Neural cell (in vitro differentiated cells): Measurements from ENCODE around the gene RAB15. TPM values are rescaled to one million over a fixed set of nuclear protein-coding genes. Genes with fewer than 3 reads are reported as not detected.

Experiments used
- H2AFZ ChIP-seq: fragments of 200-600, 300-800 bp; sonication (generic), shearing (Covaris generic); 2 replicates; pipeline ENCODE4 v1.6.0; 2014; ENCODE audit warnings: low read depth, mild to moderate bottlenecking, antibody characterized with exemption, low read length, moderate library complexity
- H3F3A ChIP-seq: fragments of 200-600 bp; shearing (Covaris generic); 2 replicates; pipeline ENCODE4 v1.6.1; 2016; ENCODE audit warnings: mild to moderate bottlenecking, moderate library complexity, mixed read lengths, antibody characterized with exemption, low read length; ENCODE audit not compliant: insufficient read depth, poor library complexity, severe bottlenecking
- H3K27ac ChIP-seq: fragments of 200-600, 300-800 bp; sonication (generic), shearing (Covaris generic); 2 replicates; pipeline ENCODE4 v1.5.1; 2014; ENCODE audit warnings: mild to moderate bottlenecking, low read length, moderate library complexity
- H3K27me3 ChIP-seq: fragments of 300-800, 200-600 bp; sonication (generic), shearing (Covaris generic); 2 replicates; pipeline ENCODE4 v1.6.0; 2014; ENCODE audit warnings: mild to moderate bottlenecking, low read depth, low read length, moderate library complexity; ENCODE audit not compliant: insufficient read depth
- H3K36me3 ChIP-seq: fragments of 300-800, 200-600 bp; sonication (generic), shearing (Covaris generic); 2 replicates; pipeline ENCODE4 v1.5.1; 2014; ENCODE audit warnings: mild to moderate bottlenecking, antibody characterized with exemption, low read length, moderate library complexity; ENCODE audit not compliant: insufficient read depth
- H3K4me2 ChIP-seq: fragments of 300-800, 200-600 bp; sonication (generic), shearing (Covaris generic); 2 replicates; pipeline ENCODE4 v1.6.0; 2014; ENCODE audit warnings: mild to moderate bottlenecking, low read length
- H3K4me3 ChIP-seq: fragments of 300-800, 200-600 bp; sonication (generic), shearing (Covaris generic); 2 replicates; pipeline ENCODE4 v1.5.1; 2014; ENCODE audit warnings: mild to moderate bottlenecking, low read length, moderate library complexity
- H3K79me2 ChIP-seq: fragments of 200-600 bp; shearing (Covaris generic); replicated peaks from 2 replicates; pipeline ENCODE4 v1.6.0; 2014; ENCODE audit warnings: mild to moderate bottlenecking, low read length, moderate library complexity; ENCODE audit not compliant: insufficient read depth
- H3K9ac ChIP-seq: fragments of 300-800, 200-600 bp; sonication (generic), shearing (Covaris generic); 2 replicates; pipeline ENCODE4 v1.6.1; 2016; ENCODE audit warnings: mild to moderate bottlenecking, low read length, mixed read lengths
- H3K9me2 ChIP-seq: fragments of 200-600 bp; shearing (Covaris generic); 2 replicates; pipeline ENCODE4 v1.6.1; 2016; ENCODE audit warnings: mild to moderate bottlenecking, low read length, mixed read lengths; ENCODE audit not compliant: insufficient read depth
- H3K9me3 ChIP-seq: fragments of 200-600, 300-800 bp; sonication (generic), shearing (Covaris generic); 2 replicates; pipeline ENCODE4 v1.6.1; 2016; ENCODE audit warnings: mild to moderate bottlenecking, mixed run types, low read length, moderate library complexity, mixed read lengths
- H4K20me1 ChIP-seq: fragments of 200-600 bp; shearing (Covaris generic); 2 replicates; pipeline ENCODE4 v1.6.1; 2016; ENCODE audit warnings: mild to moderate bottlenecking, mixed run types; ENCODE audit not compliant: insufficient read depth
- EP300 ChIP-seq: fragments of 450-650 bp; conservative IDR thresholded peaks from 2 replicates; pipeline ENCODE4 v1.6.1; 2014; ENCODE audit warnings: antibody characterized with exemption, mild to moderate bottlenecking, moderate library complexity; ENCODE audit not compliant: poor library complexity, severe bottlenecking
- EZH2 ChIP-seq: fragments of 200-600, 300-800 bp; shearing (Covaris generic), sonication (generic); IDR thresholded peaks from 2 replicates; pipeline ENCODE4 v1.6.1; 2014; ENCODE audit warnings: antibody characterized with exemption, low read length, borderline replicate concordance, mild to moderate bottlenecking; ENCODE audit not compliant: insufficient read depth, poor library complexity, severe bottlenecking
- MXI1 ChIP-seq: fragments of 450-650 bp; conservative IDR thresholded peaks from 2 replicates; pipeline ENCODE4 v1.6.1; 2014; ENCODE audit warnings: antibody characterized with exemption, mild to moderate bottlenecking; ENCODE audit not compliant: poor library complexity, severe bottlenecking
- POLR2AphosphoS5 ChIP-seq: IDR thresholded peaks from 2 replicates; pipeline ENCODE4 v1.6.1; 2012
- RAD21 ChIP-seq: fragments of 450-650 bp; conservative IDR thresholded peaks from 2 replicates; pipeline ENCODE4 v1.6.1; 2014; ENCODE audit warnings: antibody characterized with exemption, mild to moderate bottlenecking, moderate library complexity
- SMC3 ChIP-seq: fragments of 450-650 bp; conservative IDR thresholded peaks from 2 replicates; pipeline ENCODE4 v1.6.1; 2014; ENCODE audit warnings: antibody characterized with exemption, mild to moderate bottlenecking, moderate library complexity; ENCODE audit not compliant: poor library complexity
- TAF1 ChIP-seq: IDR thresholded peaks from 2 replicates; pipeline ENCODE4 v1.6.1; 2012; ENCODE audit warnings: low read depth
- polyA plus RNA-seq: library from polyadenylated mRNA; depleted of rRNA; stranded (reverse); fragments of >200 nt; gene quantifications from 2 replicates; pipeline ENCODE4 v1.2.3, GENCODE V29; 2014
- TF ChIP-seq, protein P1 (sequence below): IDR thresholded peaks from 2 replicates; pipeline ENCODE4 v1.6.1; 2012; ENCODE audit warnings: borderline replicate concordance
- TF ChIP-seq, protein P2 (sequence below): fragments of 450-650 bp; IDR thresholded peaks from 2 replicates; pipeline ENCODE4 v1.5.1; 2014; ENCODE audit warnings: antibody characterized with exemption, mild to moderate bottlenecking, moderate library complexity; ENCODE audit not compliant: poor library complexity, severe bottlenecking

RAB15 gene
- polyA plus RNA-seq, 1 donor from 2014 or later, result 42.0 TPM

DNA sequence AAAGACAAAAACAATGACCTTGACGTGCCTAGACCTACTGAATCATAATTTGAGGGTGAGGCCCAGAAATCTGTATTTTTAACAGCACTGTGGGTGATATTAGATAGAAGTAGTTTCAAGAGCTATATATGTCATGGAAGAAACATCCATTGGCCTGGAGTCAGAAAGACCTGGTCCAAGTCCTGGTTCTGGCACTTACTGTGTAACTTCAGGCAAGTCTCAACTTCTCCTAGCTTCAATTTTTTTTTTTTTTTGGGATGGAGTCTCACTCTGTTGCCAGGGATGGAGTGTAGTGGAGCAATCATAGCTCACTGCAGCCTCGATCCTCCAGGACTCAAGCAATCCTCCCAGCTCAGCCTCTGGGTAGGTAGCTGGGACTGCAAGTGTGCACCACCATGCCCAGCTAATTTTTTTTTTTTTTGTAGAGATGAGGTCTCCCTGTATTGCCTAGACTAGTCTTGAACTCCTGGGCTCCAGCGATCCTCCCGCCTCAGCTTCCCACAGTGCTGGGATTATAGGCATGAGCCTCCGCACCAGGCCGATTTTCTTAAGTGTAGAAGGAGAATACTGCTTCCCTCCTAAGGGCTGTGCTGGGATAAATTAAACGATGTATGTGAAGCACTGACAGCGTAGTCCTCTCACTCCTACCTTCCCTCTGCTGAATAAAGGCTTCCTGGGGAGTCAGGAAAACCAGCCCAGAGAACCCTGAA, 15.3 kb downstream of the RAB15 start:
- no peaks in the 10 kb centered on the region for H4K20me1 ChIP-seq
- H3K9ac ChIP-seq, result no peak overlapping the region
- H3K4me2 ChIP-seq, result no peak overlapping the region
- H3K27ac ChIP-seq, result no peak overlapping the region
- no peaks in the 10 kb centered on the region for H3K27me3 ChIP-seq
- no peaks in the 10 kb centered on the region for H3K79me2 ChIP-seq
- H3K9me2 ChIP-seq, result no peaks in the 10 kb centered on the region
- no peaks in the 10 kb centered on the region for H3K9me3 ChIP-seq
- TF ChIP-seq, protein P1, sequence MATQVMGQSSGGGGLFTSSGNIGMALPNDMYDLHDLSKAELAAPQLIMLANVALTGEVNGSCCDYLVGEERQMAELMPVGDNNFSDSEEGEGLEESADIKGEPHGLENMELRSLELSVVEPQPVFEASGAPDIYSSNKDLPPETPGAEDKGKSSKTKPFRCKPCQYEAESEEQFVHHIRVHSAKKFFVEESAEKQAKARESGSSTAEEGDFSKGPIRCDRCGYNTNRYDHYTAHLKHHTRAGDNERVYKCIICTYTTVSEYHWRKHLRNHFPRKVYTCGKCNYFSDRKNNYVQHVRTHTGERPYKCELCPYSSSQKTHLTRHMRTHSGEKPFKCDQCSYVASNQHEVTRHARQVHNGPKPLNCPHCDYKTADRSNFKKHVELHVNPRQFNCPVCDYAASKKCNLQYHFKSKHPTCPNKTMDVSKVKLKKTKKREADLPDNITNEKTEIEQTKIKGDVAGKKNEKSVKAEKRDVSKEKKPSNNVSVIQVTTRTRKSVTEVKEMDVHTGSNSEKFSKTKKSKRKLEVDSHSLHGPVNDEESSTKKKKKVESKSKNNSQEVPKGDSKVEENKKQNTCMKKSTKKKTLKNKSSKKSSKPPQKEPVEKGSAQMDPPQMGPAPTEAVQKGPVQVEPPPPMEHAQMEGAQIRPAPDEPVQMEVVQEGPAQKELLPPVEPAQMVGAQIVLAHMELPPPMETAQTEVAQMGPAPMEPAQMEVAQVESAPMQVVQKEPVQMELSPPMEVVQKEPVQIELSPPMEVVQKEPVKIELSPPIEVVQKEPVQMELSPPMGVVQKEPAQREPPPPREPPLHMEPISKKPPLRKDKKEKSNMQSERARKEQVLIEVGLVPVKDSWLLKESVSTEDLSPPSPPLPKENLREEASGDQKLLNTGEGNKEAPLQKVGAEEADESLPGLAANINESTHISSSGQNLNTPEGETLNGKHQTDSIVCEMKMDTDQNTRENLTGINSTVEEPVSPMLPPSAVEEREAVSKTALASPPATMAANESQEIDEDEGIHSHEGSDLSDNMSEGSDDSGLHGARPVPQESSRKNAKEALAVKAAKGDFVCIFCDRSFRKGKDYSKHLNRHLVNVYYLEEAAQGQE, result no peak
- no peak for TF ChIP-seq EP300
- no peak for TF ChIP-seq RAD21
- TF ChIP-seq POLR2AphosphoS5, result no peak
- TF ChIP-seq, protein P2, sequence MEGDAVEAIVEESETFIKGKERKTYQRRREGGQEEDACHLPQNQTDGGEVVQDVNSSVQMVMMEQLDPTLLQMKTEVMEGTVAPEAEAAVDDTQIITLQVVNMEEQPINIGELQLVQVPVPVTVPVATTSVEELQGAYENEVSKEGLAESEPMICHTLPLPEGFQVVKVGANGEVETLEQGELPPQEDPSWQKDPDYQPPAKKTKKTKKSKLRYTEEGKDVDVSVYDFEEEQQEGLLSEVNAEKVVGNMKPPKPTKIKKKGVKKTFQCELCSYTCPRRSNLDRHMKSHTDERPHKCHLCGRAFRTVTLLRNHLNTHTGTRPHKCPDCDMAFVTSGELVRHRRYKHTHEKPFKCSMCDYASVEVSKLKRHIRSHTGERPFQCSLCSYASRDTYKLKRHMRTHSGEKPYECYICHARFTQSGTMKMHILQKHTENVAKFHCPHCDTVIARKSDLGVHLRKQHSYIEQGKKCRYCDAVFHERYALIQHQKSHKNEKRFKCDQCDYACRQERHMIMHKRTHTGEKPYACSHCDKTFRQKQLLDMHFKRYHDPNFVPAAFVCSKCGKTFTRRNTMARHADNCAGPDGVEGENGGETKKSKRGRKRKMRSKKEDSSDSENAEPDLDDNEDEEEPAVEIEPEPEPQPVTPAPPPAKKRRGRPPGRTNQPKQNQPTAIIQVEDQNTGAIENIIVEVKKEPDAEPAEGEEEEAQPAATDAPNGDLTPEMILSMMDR, result no peak
- no peak overlapping the region for H2AFZ ChIP-seq
- H3K36me3 ChIP-seq, result no peaks in the 10 kb centered on the region
- no peaks in the 10 kb centered on the region for H3F3A ChIP-seq
- H3K4me3 ChIP-seq, result no peak overlapping the region

DNA sequence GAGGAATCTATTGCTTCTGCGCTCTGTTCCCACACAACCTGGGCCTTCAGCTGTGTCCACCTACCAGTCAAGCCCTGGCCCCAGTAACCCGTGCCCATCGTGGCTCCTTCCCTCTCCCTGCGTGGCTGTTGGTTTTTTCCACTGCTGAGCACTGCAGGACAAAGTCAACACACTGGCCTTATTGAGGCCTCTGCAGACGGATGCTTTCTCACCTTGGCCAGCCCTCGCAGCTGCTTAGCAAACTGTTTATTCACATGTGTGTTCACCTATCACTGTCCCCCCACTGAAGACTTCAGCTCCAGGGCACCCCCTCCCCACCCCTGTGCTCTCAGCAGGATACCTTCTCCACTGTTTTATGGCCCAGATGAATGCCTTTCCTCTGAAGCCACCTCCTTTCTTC, 16.8 kb downstream of the RAB15 start:
- no peak overlapping the region for H3K4me2 ChIP-seq
- H3K4me3 ChIP-seq, result no peak overlapping the region
- no peaks in the 10 kb centered on the region for H3K27me3 ChIP-seq
- no peaks in the 10 kb centered on the region for H3K9me3 ChIP-seq
- no peaks in the 10 kb centered on the region for H3K9me2 ChIP-seq
- no peak overlapping the region for H3K27ac ChIP-seq
- no peaks in the 10 kb centered on the region for H4K20me1 ChIP-seq
- H3F3A ChIP-seq, result no peaks in the 10 kb centered on the region
- H3K79me2 ChIP-seq, result no peaks in the 10 kb centered on the region
- no peaks in the 10 kb centered on the region for H3K36me3 ChIP-seq
- no peak overlapping the region for H2AFZ ChIP-seq
- no peak for TF ChIP-seq TAF1
- TF ChIP-seq SMC3, result no peak
- no peak for TF ChIP-seq MXI1
- TF ChIP-seq, protein P2, result no peak
- no peak for TF ChIP-seq POLR2AphosphoS5
- TF ChIP-seq EZH2, result no peak
- TF ChIP-seq, protein P1, result no peak
- TF ChIP-seq RAD21, result no peak
- no peak for TF ChIP-seq EP300
- no peak overlapping the region for H3K9ac ChIP-seq
